ENCODE data around the gene ZDHHC20. TPM values are rescaled to one million over a fixed set of nuclear protein-coding genes. Genes with fewer than 3 reads are reported as not detected.
A peak's percentile ranks its signal among the peaks of the same experiment; 100 is the strongest.

The ZDHHC20 gene
- total RNA-seq, 4 donors from 2014 or later = 29.9 to 104 (median 76.9) TPM

DNA sequence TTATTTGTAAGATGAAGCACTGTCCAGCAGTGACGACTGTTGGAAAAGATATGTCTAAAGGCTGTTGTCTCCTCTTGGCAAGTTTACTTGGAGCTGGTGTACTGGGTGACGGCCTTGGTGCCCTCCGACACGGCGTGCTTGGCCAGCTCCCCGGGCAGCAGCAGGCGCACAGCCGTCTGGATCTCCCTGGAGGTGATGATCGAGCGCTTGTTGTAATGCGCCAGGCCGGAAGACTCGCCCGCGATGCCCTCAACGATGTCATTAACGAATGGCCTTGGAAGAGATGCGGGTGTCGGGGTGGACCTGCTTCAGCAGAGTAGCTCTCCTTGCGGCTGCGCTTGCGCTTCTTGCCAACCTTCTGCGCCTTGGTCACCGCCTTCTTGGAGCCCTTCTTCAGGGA is 24.6 kb upstream of the ZDHHC20 start:
- intact Hi-C loops (cut with DNase I; ENCODE audit: low total_unique reads) = no loop called here
- TF ChIP-seq POLR2A (IDR thresholded peaks at IDR 0.05) = no peak
- H3K4me1 ChIP-seq = peaks cover 0 to 5% (median 4%) of the 10 kb centered on the region in 4 donors
- H3K4me3 ChIP-seq = no peak overlapping the region
- 56 to 92% methylated on average over 1 to 24 of the region's 24 CpGs for WGBS, 2 donors (ENCODE audit: low coverage in 1 of 2)
- peaks cover 5% of the 10 kb centered on the region for H3K27me3 ChIP-seq
- H3K27ac ChIP-seq = no peak overlapping the region
- DNase-seq = no peak
- no peaks in the 10 kb centered on the region for H3K36me3 ChIP-seq
- peaks cover 14 to 18% of the 10 kb centered on the region in 2 donors for H3K9me3 ChIP-seq
- in situ Hi-C loops (cut with MboI; ENCODE audit: low pct_ligation_motif_present in 1 of 4, low pct_unique_long_range_greater_than_20kb in 1 of 4, low sequenced_read_pairs in 3 of 4) = loop anchor here (10.0 to 25.0 kb wide), 4 partner anchors 196 to 546 kb away; no protein-coding TSS in a partner anchor

DNA sequence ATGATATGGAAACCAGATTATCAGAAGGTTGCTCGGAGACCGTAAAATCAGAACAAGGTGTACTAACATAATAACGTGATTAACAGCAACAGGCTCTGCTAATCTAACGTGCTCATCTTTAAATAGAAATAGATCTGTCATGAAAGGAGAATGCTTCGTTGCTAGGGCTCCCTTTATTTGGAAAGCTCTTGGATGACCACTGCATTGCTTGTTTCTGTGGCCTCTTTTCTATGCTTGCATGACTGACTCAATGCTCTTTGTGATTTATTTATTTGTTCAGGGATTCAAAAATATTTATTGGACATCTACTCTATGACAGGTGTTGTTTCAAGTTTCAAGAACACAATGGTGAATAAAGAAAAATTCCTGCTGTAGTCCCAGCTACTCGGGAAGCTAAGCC is 22.3 kb upstream of the ZDHHC20 start:
- intact Hi-C loops (cut with DNase I; ENCODE audit: low total_unique reads) (no loop called here), in situ Hi-C loops (cut with MboI; ENCODE audit: low pct_ligation_motif_present in 1 of 4, low pct_unique_long_range_greater_than_20kb in 1 of 4, low sequenced_read_pairs in 3 of 4) (loop anchor here (10.0 to 25.0 kb wide), 4 partner anchors 194 to 544 kb away; no protein-coding TSS in a partner anchor)
- H3K4me1 ChIP-seq = peaks cover 0 to 17% (median 4%) of the 10 kb centered on the region in 4 donors
- H3K4me3 ChIP-seq = no peak overlapping the region
- TF ChIP-seq, protein P1, sequence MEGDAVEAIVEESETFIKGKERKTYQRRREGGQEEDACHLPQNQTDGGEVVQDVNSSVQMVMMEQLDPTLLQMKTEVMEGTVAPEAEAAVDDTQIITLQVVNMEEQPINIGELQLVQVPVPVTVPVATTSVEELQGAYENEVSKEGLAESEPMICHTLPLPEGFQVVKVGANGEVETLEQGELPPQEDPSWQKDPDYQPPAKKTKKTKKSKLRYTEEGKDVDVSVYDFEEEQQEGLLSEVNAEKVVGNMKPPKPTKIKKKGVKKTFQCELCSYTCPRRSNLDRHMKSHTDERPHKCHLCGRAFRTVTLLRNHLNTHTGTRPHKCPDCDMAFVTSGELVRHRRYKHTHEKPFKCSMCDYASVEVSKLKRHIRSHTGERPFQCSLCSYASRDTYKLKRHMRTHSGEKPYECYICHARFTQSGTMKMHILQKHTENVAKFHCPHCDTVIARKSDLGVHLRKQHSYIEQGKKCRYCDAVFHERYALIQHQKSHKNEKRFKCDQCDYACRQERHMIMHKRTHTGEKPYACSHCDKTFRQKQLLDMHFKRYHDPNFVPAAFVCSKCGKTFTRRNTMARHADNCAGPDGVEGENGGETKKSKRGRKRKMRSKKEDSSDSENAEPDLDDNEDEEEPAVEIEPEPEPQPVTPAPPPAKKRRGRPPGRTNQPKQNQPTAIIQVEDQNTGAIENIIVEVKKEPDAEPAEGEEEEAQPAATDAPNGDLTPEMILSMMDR (IDR thresholded peaks at IDR 0.05) = no peak
- no peak for TF ChIP-seq POLR2A (IDR thresholded peaks at IDR 0.05)
- no peak for TF ChIP-seq POLR2AphosphoS5 (IDR thresholded peaks at IDR 0.05)
- no peak for TF ChIP-seq EP300 (IDR thresholded peaks at IDR 0.05; ENCODE audit: low read depth)
- WGBS, 2 donors (ENCODE audit: low coverage in 1 of 2) = 19 to 51% methylated on average over 3 to 6 of the region's 6 CpGs
- H3K27me3 ChIP-seq = peaks cover 5% of the 10 kb centered on the region
- no peak for DNase-seq
- no peaks in the 10 kb centered on the region for H3K9me3 ChIP-seq
- no peak overlapping the region for H3K27ac ChIP-seq
- H3K36me3 ChIP-seq = no peaks in the 10 kb centered on the region

DNA sequence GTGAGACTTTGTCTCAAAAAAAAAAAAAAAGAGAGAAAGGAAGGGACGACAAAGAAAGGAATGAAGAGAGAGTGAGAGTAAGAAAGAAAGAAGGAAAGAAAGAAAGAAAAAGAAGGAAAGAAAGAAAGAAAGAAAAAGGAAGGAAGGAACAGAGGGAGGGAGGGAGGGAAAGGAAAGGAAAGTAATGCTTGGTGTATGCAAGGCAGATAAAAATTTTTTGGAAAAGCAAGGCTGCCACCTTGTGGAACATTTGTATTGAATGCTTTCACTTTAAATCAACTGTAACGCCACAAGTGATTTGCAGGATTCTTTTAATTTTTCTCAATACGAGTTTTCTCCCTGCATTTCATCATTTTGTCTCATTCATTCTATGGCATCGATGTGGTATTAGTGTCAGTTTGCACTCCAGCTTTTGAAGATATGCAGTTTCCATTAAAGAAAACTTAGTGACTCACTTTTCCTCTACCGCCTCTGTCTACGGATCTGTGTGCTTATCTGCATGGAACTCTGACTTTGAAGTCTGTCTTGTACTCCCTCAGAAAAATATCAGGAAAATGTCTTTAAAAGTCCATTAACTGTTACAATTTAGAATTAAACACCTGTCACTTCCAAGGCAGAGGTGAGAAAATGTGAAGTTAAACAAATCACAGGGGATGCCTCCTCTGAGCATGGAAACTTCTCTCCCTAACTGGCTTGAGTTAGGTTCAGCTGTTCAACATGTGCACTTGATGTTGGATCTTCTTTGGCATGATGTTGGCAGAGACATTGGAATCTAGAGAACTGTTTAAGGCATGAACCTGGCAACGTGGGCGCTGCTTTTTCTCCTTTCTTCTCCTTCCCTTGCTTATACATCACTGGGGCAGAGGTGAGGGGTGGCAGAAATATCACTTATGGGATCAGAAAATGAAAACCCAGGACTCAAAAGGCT is 20.0 kb upstream of the ZDHHC20 start:
- H3K36me3 ChIP-seq = no peaks in the 10 kb centered on the region
- TF ChIP-seq, protein P1 (IDR thresholded peaks at IDR 0.05) = peak; percentile 60 to 73 (median 65)
- TF ChIP-seq EP300 (IDR thresholded peaks at IDR 0.05; ENCODE audit: low read depth) = no peak
- H3K9me3 ChIP-seq = no peaks in the 10 kb centered on the region
- H3K4me1 ChIP-seq = peaks cover 0 to 17% (median 4%) of the 10 kb centered on the region in 4 donors
- in situ Hi-C loops (cut with MboI; ENCODE audit: low pct_ligation_motif_present in 1 of 4, low pct_unique_long_range_greater_than_20kb in 1 of 4, low sequenced_read_pairs in 3 of 4) = loop anchor here (10.0 to 25.0 kb wide), 6 partner anchors 184 to 544 kb away; no protein-coding TSS in a partner anchor
- 16 to 24% methylated on average over 8 of the region's 8 CpGs for WGBS, 2 donors (ENCODE audit: low coverage in 1 of 2)
- H3K4me3 ChIP-seq = peak overlapping the region in 1 of 4 donors; percentile 31
- peaks cover 5% of the 10 kb centered on the region for H3K27me3 ChIP-seq
- intact Hi-C loops (cut with DNase I; ENCODE audit: low total_unique reads) = loop anchor here (5.0 to 10.0 kb wide), 3 partner anchors 182 to 544 kb away; no protein-coding TSS in a partner anchor
- no peak overlapping the region for H3K27ac ChIP-seq
- peak; percentile 30 for DNase-seq

DNA sequence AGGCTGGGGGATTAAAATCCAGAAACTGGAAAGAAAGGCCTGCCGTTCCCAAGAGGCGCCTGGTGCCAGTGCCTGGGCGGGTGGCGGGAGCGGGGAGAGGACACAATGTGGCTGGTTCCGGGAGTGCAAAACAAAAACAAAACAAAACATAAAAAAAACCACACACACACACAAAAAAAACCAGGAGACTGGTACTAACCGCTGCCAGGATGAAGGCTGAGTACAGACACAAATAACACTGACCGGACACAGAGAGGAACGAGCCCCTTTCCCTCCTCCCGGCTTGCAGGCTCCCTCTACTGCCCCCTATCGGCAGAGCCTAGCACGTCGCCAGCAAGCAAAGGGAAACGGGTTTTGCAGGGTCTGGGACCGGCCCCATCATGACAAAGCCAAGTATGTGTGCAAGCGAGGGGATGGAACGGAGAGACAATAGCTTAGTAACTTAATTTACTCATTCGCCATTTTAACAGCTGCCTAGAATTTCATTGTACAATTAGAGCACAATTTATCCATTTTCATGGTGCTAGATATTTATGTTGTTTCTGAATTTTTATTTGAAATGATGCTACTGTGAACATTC is 17.9 kb upstream of the ZDHHC20 start:
- Histone ChIP-seq H3K4me1 (peaks cover 0 to 17% (median 4%) of the 10 kb centered on the region in 4 donors), H3K36me3 (no peaks in the 10 kb centered on the region), H3K27ac (peak overlapping the region in 3 of 4 donors; percentile 23 to 70 (median 58)), H3K9me3 (no peaks in the 10 kb centered on the region), H3K27me3 (peaks cover 5% of the 10 kb centered on the region), H3K4me3 (peak overlapping the region in 3 of 4 donors; percentile 22 to 50 (median 36))
- in situ Hi-C loops (cut with MboI; ENCODE audit: low pct_ligation_motif_present in 1 of 4, low pct_unique_long_range_greater_than_20kb in 1 of 4, low sequenced_read_pairs in 3 of 4) = loop anchor here (10.0 to 25.0 kb wide), 6 partner anchors 182 to 542 kb away; no protein-coding TSS in a partner anchor
- WGBS, 2 donors (ENCODE audit: low coverage in 1 of 2) = 2 to 7% methylated on average over 11 to 18 of the region's 18 CpGs
- intact Hi-C loops (cut with DNase I; ENCODE audit: low total_unique reads) = loop anchor here (5.0 to 10.0 kb wide), 3 partner anchors 180 to 542 kb away; no protein-coding TSS in a partner anchor
- DNase-seq = peak; percentile 87
- TF ChIP-seq EP300 (IDR thresholded peaks at IDR 0.05; ENCODE audit: low read depth) = no peak
- TF ChIP-seq, protein P1 (IDR thresholded peaks at IDR 0.05) = peak; percentile 94 to 99 (median 97)
- peak; percentile 10 for TF ChIP-seq POLR2A (IDR thresholded peaks at IDR 0.05)
- no peak for TF ChIP-seq POLR2AphosphoS5 (IDR thresholded peaks at IDR 0.05)
